ENCODE results near the gene C6orf62. TPM values are rescaled to one million over a fixed set of nuclear protein-coding genes. Genes with fewer than 3 reads are reported as not detected.
A peak's percentile ranks its signal among the peaks of the same experiment; 100 is the strongest.

C6orf62 gene
- total and polyA plus RNA-seq, 2 donors: 109 to 178 TPM

GRCh38 chr6:24660105-24660504 lies 58.8 kb downstream of the C6orf62 start:
- Histone ChIP-seq H3K27me3 (ENCODE audit: control insufficient read depth in 2 of 2, insufficient read depth in 1 of 2, low read length in 1 of 2) (no peaks in the 10 kb centered on the region), H3K4me3 (ENCODE audit: low read length in 2 of 2) (no peak overlapping the region), H3K27ac (ENCODE audit: low read depth in 1 of 2, low read length in 1 of 2) (no peak overlapping the region), H3K9me3 (ENCODE audit: control insufficient read depth in 2 of 2, insufficient read depth in 1 of 2, low read length in 1 of 2) (no peaks in the 10 kb centered on the region), H3K36me3 (ENCODE audit: control insufficient read depth in 2 of 2, insufficient read depth in 2 of 2, low read length in 1 of 2) (peaks cover 10 to 57% of the 10 kb centered on the region in 2 donors), H3K4me1 (ENCODE audit: control insufficient read depth in 2 of 2, insufficient read depth in 2 of 2, low read length in 2 of 2) (peaks cover 6 to 7% of the 10 kb centered on the region in 2 donors)
- no peak for DNase-seq (ENCODE audit: low read depth in 6 of 9, low spot score in 9 of 9)
- 96% methylated on average over 2 of the region's 2 CpGs for WGBS

- H3K4me1 ChIP-seq (ENCODE audit: control insufficient read depth in 2 of 2, insufficient read depth in 2 of 2, low read length in 2 of 2): peaks cover 3 to 4% of the 10 kb centered on the region in 2 donors
- WGBS: 97% methylated on average over 1 of the region's 1 CpG
- DNase-seq (ENCODE audit: low read depth in 6 of 9, low spot score in 9 of 9): no peak
- H3K9me3 ChIP-seq (ENCODE audit: control insufficient read depth in 2 of 2, insufficient read depth in 1 of 2, low read length in 1 of 2): no peaks in the 10 kb centered on the region
- no peak overlapping the region for H3K4me3 ChIP-seq (ENCODE audit: low read length in 2 of 2)
- H3K36me3 ChIP-seq (ENCODE audit: control insufficient read depth in 2 of 2, insufficient read depth in 2 of 2, low read length in 1 of 2): peaks cover 10 to 54% of the 10 kb centered on the region in 2 donors
- no peak overlapping the region for H3K27ac ChIP-seq (ENCODE audit: low read depth in 1 of 2, low read length in 1 of 2)
- no peaks in the 10 kb centered on the region for H3K27me3 ChIP-seq (ENCODE audit: control insufficient read depth in 2 of 2, insufficient read depth in 1 of 2, low read length in 1 of 2)
Observed at GRCh38 chr6:24659561-24659960, 59.4 kb downstream of the C6orf62 start.

GRCh38 chr6:24658573-24659560 lies 60.1 kb downstream of the C6orf62 start:
- no peaks in the 10 kb centered on the region for H3K27me3 ChIP-seq (ENCODE audit: control insufficient read depth in 2 of 2, insufficient read depth in 1 of 2, low read length in 1 of 2)
- H3K36me3 ChIP-seq (ENCODE audit: control insufficient read depth in 2 of 2, insufficient read depth in 2 of 2, low read length in 1 of 2): peaks cover 10 to 49% of the 10 kb centered on the region in 2 donors
- H3K4me1 ChIP-seq (ENCODE audit: control insufficient read depth in 2 of 2, insufficient read depth in 2 of 2, low read length in 2 of 2): peaks cover 3 to 4% of the 10 kb centered on the region in 2 donors
- no peak overlapping the region for H3K27ac ChIP-seq (ENCODE audit: low read depth in 1 of 2, low read length in 1 of 2)
- H3K9me3 ChIP-seq (ENCODE audit: control insufficient read depth in 2 of 2, insufficient read depth in 1 of 2, low read length in 1 of 2): no peaks in the 10 kb centered on the region
- 94% methylated on average over 9 of the region's 9 CpGs for WGBS
- no peak for DNase-seq (ENCODE audit: low read depth in 6 of 9, low spot score in 9 of 9)
- H3K4me3 ChIP-seq (ENCODE audit: low read length in 2 of 2): no peak overlapping the region

GRCh38 chr6:24655215-24655614 lies 63.7 kb downstream of the C6orf62 start:
- DNase-seq (ENCODE audit: low read depth in 6 of 9, low spot score in 9 of 9): peak in 1 of 9 donors; percentile 26
- Histone ChIP-seq H3K4me1 (ENCODE audit: control insufficient read depth in 2 of 2, insufficient read depth in 2 of 2, low read length in 2 of 2) (peaks cover 0 to 4% of the 10 kb centered on the region in 2 donors), H3K9me3 (ENCODE audit: control insufficient read depth in 2 of 2, insufficient read depth in 1 of 2, low read length in 1 of 2) (no peaks in the 10 kb centered on the region), H3K4me3 (ENCODE audit: low read length in 2 of 2) (no peak overlapping the region), H3K27ac (ENCODE audit: low read depth in 1 of 2, low read length in 1 of 2) (peak overlapping the region in 1 of 2 donors; percentile 12), H3K36me3 (ENCODE audit: control insufficient read depth in 2 of 2, insufficient read depth in 2 of 2, low read length in 1 of 2) (peaks cover 17 to 55% of the 10 kb centered on the region in 2 donors), H3K27me3 (ENCODE audit: control insufficient read depth in 2 of 2, insufficient read depth in 1 of 2, low read length in 1 of 2) (no peaks in the 10 kb centered on the region)
- WGBS: 16% methylated on average over 1 of the region's 1 CpG

Other genes with a start within 250 kb of the C6orf62 start
- gene GPLD1, start 229.6 kb downstream of the C6orf62 start, total RNA-seq: 7.7 TPM
- gene GPLD1, start 229.6 kb downstream of the C6orf62 start, polyA plus RNA-seq: 1.3 TPM
- 35.1 TPM for gene ALDH5A1, start 224.2 kb downstream of the C6orf62 start, total RNA-seq
- gene ALDH5A1, start 224.2 kb downstream of the C6orf62 start, polyA plus RNA-seq: 13.4 TPM
- 0.09 TPM for gene KIAA0319, start 73.0 kb downstream of the C6orf62 start, total RNA-seq
- 0.23 TPM for gene KIAA0319, start 73.0 kb downstream of the C6orf62 start, polyA plus RNA-seq
- gene TDP2, start 52.3 kb downstream of the C6orf62 start, total RNA-seq: 38.1 TPM
- gene TDP2, start 52.3 kb downstream of the C6orf62 start, polyA plus RNA-seq: 69.9 TPM
- 24.6 TPM for gene ACOT13, start 52.1 kb downstream of the C6orf62 start, total RNA-seq
- 29.4 TPM for gene ACOT13, start 52.1 kb downstream of the C6orf62 start, polyA plus RNA-seq
- 66.5 TPM for gene GMNN, start 55.8 kb upstream of the C6orf62 start, total RNA-seq
- 21.6 TPM for gene GMNN, start 55.8 kb upstream of the C6orf62 start, polyA plus RNA-seq
- not detected for gene ARMH2, start 79.8 kb upstream of the C6orf62 start, total RNA-seq
- gene ARMH2, start 79.8 kb upstream of the C6orf62 start, polyA plus RNA-seq: 0.21 TPM
- gene RIPOR2, start 216.8 kb upstream of the C6orf62 start, total RNA-seq: 48.4 TPM
- gene RIPOR2, start 216.8 kb upstream of the C6orf62 start, polyA plus RNA-seq: 27.4 TPM